Raji (cell line): ENCODE results near the gene ADAM11.

Experiments
- POLR2A ChIP-seq: IDR thresholded peaks from 2 replicates; pipeline ENCODE4 v1.6.1; 2011; ENCODE audit warnings: low read depth, low read length, control low read depth; ENCODE audit not compliant: insufficient read depth

ADAM11 gene

DNA sequence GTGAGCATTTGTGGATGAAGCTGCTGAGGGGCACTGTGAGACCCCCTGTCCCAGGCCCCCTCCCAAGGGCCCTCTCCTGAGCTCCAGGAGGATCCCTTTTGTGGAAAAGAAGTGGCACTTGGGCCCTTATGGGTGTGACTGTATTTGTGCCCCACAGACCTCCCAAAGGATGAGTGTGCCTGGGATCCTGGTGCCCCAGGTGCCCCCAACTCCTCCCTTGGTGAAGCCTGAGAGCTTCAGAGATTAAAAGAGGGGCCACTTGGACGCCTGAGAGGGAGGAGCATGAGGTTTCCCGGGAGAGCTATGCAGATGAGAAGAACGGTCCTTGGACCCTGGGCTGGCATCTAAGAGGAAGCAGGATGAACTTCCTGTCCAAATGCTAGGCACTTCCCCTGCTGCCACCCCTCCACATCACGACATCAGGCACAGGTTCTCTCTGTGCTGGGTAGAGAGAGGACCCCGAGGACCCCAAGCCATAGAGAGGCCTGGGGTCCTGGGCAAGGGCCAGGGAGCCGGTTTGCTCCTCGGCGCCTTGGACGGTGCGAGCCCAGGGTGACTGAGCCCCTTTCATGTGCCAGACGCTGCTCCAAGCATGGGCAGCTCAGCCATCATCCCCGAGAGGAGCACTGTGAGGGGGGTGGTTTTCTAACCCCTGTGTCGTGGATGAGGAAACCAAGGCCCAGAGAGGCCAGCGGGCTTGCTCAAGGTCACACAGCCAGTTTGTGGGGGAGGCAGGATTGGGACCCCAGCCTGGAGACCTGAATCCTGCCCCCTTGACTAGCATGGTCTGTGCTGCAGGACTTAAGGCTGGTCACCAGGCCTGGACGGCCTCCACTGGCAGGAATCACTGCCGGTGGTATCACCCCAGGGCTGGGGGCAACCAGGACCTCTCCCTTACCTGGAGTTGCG, 5.6 kb upstream of the ADAM11 start:
- no peak for TF ChIP-seq POLR2A

DNA sequence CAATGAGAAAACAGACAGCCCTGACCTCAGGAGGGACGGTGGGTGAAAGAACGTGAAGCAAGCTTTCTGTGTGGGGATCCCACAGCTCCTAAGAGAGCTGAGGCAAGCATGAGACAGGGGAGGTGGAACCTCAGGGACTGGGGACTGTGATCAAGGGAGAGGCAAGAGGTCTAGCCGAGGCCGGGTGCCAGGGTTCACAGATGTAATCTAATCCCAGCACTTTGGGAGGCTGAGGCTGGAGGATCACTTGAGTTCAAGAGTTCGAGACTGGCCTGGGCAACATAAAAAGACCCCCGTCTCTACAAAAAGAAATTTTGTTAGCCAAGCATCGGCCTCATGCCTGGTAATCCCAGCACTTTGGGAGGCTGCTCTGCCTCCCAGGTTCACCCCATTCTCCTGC, 4.5 kb upstream of the ADAM11 start:
- no peak for TF ChIP-seq POLR2A

DNA sequence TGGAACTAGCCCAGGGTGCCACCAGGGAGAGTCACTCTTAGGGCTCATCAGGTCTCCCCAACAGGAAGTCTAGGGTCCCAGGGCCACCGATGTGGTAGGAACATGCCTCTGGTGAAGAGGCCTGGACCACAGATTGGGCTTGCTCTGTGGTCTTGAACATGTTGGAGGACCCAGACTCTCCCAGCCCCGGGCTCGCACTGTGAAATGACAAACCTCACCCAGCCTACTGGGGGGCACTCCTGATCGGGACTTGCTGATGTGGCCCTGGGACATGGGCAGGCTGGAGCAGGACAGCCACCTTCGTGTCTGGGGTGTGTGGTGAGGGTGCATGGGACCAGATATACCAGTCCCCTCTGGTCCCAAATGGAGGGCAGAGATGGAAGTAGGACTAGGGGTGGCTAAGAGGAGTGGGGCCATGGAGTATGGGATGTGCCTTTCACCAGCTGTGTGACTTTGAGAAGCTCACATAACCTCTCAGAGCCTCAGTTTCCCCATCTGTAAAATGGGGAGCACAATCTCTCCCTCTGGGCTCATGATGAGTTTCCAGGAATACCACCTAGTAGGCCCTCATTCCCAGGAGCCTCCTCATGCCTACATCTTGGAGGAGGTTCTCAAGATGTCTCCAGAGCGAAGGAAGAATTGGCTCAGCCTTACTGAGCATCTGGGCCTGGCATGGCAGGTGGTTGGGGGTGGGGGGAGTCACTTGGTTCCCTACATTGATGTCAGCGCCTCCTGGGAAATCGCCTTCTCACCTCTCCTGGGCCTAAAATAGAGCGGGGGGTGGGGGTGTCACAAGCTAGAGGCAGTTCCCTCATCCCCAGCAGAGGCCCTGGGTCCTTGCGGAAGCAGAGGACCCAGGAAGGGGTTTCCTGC, 1.5 kb upstream of the ADAM11 start:
- no peak for TF ChIP-seq POLR2A

DNA sequence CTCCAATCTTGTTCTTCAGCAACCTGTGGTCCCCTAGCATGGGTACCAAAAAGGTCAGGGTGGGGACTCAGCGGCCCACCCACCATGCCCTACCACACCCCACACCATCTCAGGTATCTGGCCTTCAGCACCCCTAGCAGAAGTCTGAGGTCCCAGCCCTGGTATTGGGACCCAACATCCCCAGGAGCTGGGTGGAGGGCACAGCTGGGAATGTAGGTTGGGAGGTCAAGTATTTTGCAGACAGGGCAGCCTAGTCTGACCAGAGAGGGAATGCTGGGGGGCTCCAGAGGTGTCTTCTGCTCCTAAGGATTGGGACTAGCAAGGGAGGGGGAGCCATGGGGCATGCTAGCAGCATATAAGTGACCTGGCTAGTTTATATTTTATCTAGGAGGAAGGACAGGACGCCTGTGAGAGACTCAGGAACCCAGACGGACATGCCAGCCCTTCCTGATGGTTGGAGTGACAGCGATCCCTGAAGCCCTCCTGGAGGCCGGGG, 822 bp upstream of the ADAM11 start:
- no peak for TF ChIP-seq POLR2A

DNA sequence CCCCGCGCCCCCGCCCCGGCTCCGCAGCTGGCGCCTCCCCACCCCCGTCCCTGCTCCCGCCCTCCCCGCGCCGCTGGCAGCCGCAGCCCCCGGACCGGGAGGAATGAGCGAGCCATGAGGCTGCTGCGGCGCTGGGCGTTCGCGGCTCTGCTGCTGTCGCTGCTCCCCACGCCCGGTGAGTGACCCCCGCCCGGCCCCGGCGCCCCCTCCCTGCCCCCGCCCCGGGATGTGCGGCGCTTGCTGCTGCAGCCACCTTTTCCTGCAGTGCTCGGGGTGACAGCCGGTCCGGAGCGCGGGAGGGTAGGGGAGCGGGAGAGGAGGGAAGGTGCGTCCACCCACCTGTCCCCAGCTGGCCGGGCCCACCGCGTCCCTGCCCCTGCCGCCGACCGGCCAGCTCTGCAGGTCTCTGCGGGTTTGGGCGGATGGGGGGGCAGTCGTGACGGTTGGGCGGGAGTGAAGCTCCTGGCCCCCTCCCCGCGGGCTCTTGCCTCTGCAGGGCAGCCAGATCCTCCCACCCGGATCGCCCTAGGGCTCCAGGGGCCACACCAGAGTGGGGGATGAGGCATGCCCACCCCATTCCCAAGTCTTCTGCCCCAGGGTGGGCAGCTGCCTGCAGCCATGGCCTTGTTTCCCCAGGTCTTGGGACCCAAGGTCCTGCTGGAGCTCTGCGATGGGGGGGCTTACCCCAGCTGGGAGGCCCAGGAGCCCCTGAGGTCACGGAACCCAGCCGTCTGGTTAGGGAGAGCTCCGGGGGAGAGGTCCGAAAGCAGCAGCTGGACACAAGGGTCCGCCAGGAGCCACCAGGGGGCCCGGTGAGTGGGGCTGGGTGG, 513 bp downstream of the ADAM11 start:
- TF ChIP-seq POLR2A: no peak

DNA sequence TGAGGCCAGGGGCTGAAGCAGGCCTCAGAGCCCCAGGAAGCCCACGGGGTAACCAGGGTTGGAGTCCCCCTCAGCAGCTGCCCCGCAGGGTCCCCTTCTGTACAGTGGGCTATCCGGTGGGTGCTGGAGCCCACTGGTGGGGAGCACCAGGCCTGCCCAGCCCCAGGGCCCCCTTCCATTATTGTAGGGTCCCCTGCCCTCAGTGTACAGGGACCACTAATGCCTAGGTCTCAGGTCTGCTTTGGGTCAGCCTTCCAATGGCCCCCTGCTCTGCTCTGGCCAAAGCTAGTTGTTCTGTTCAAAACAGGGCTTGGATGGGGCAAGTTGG, 1.1 kb downstream of the ADAM11 start:
- TF ChIP-seq POLR2A: no peak

- TF ChIP-seq POLR2A: no peak
Measured at GRCh38 chr17:44760474-44761308, 1.9 kb downstream of the ADAM11 start.

- no peak for TF ChIP-seq POLR2A
Measured at GRCh38 chr17:44761932-44762810, 3.4 kb downstream of the ADAM11 start.

DNA sequence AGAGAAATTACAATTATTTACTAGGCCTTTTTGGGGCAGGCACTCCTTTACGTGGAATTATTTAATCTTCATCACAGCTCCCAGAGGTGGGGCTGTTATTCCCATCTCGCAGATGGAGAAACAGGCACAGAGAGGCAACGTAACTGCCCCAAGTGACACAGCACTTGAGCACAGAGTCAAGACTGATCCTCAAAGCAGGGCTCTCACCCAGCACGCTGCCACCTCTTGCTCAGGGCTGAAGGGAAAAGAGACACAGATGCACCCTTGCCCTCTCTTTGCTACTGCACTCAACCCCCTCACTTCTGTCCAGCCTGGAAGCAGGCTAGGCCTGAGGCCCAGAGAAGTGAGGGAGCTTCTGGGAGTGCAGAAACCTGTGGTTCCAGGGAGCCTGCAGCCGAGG, 4.4 kb downstream of the ADAM11 start:
- no peak for TF ChIP-seq POLR2A

- no peak for TF ChIP-seq POLR2A
Measured at GRCh38 chr17:44765965-44766364, 7.2 kb downstream of the ADAM11 start.

- no peak for TF ChIP-seq POLR2A
Measured at GRCh38 chr17:44766409-44767038, 7.7 kb downstream of the ADAM11 start.

DNA sequence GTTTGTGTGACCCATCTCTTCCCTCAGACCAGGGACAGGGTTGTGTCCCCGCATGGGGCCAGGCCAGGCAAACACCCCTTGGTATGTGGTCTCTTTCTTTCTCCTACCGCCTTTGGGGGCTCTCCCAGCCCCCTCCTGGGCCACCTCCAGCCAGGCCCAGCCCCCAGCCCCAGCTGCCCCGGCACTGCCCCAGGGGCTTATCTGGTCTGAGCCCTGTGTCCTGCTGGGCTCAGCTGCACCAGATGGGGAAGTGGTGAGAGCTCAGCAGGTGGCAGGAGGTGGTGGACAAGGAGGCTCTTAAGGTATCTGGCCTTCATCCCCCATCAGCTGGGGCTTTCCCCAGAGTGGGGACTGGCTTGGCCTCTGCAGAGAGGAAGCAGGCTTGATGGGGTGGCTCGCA, 8.7 kb downstream of the ADAM11 start:
- TF ChIP-seq POLR2A: no peak; the same call in 1 of the 2 replicates
